ENCODE data around the gene ZNF219.

ZNF219 gene

GRCh38 chr14:21090194-21090939, 8.1 kb downstream of the ZNF219 start:
- FAIRE-seq (no peak), DNase-seq (ENCODE audit: insufficient read length, low spot score) (no peak)
- no peak for TF ChIP-seq POLR2A (IDR thresholded peaks at IDR 0.05; ENCODE audit: low read depth, low read length)

GRCh38 chr14:21089877-21090193, 8.6 kb downstream of the ZNF219 start:
- TF ChIP-seq TAF1 (IDR thresholded peaks at IDR 0.05; ENCODE audit: low read depth, low read length) (no peak), POLR2AphosphoS5 (IDR thresholded peaks at IDR 0.05; ENCODE audit: low read depth, low read length) (no peak), PAX5 (IDR thresholded peaks at IDR 0.05; ENCODE audit: insufficient read depth, low read length, severe bottlenecking) (no peak)
- no peak for FAIRE-seq
- DNase-seq (ENCODE audit: insufficient read length, low spot score) = no peak

- DNase-seq (ENCODE audit: insufficient read length, low spot score) (no peak), FAIRE-seq (no peak)
- no peak for TF ChIP-seq SPI1 (IDR thresholded peaks at IDR 0.05; ENCODE audit: low read depth, low read length)
- TF ChIP-seq PAX5 (IDR thresholded peaks at IDR 0.05; ENCODE audit: insufficient read depth, low read length, severe bottlenecking) = no peak
- no peak for TF ChIP-seq POU2F2 (IDR thresholded peaks at IDR 0.05; ENCODE audit: low read depth, low read length)
- TF ChIP-seq POLR2A (IDR thresholded peaks at IDR 0.05; ENCODE audit: low read depth, low read length) = no peak
- TF ChIP-seq TAF1 (IDR thresholded peaks at IDR 0.05; ENCODE audit: low read depth, low read length) = no peak
- no peak for TF ChIP-seq POLR2AphosphoS5 (IDR thresholded peaks at IDR 0.05; ENCODE audit: low read depth, low read length)
These were observed 9.2 kb downstream of the ZNF219 start for GRCh38 chr14:21089271-21089670.

GRCh38 chr14:21088687-21089086, 9.8 kb downstream of the ZNF219 start:
- FAIRE-seq = no peak

GRCh38 chr14:21087294-21088091, 11.0 kb downstream of the ZNF219 start:
- FAIRE-seq (no peak), DNase-seq (ENCODE audit: insufficient read length, low spot score) (peak; percentile 67)
- no peak for TF ChIP-seq POLR2AphosphoS5 (IDR thresholded peaks at IDR 0.05; ENCODE audit: low read depth, low read length)
- peak; percentile 68 for TF ChIP-seq SPI1 (IDR thresholded peaks at IDR 0.05; ENCODE audit: low read depth, low read length)

More at GRCh38 chr14:21088687-21089086, 9.8 kb downstream of the ZNF219 start:
- DNase-seq (ENCODE audit: insufficient read length, low spot score) = no peak
- TF ChIP-seq POU2F2 (IDR thresholded peaks at IDR 0.05; ENCODE audit: low read depth, low read length) (no peak), POLR2AphosphoS5 (IDR thresholded peaks at IDR 0.05; ENCODE audit: low read depth, low read length) (no peak), TAF1 (IDR thresholded peaks at IDR 0.05; ENCODE audit: low read depth, low read length) (no peak), PAX5 (IDR thresholded peaks at IDR 0.05; ENCODE audit: insufficient read depth, low read length, severe bottlenecking) (no peak), POLR2A (IDR thresholded peaks at IDR 0.05; ENCODE audit: low read depth, low read length) (no peak), SPI1 (IDR thresholded peaks at IDR 0.05; ENCODE audit: low read depth, low read length) (no peak)

GRCh38 chr14:21086908-21087293, 11.6 kb downstream of the ZNF219 start:
- TF ChIP-seq POLR2AphosphoS5 (IDR thresholded peaks at IDR 0.05; ENCODE audit: low read depth, low read length) = no peak
- no peak for TF ChIP-seq POLR2A (IDR thresholded peaks at IDR 0.05; ENCODE audit: low read depth, low read length)
- no peak for TF ChIP-seq SPI1 (IDR thresholded peaks at IDR 0.05; ENCODE audit: low read depth, low read length)
- TF ChIP-seq TAF1 (IDR thresholded peaks at IDR 0.05; ENCODE audit: low read depth, low read length) = no peak
- TF ChIP-seq POU2F2 (IDR thresholded peaks at IDR 0.05; ENCODE audit: low read depth, low read length) = no peak
- no peak for TF ChIP-seq PAX5 (IDR thresholded peaks at IDR 0.05; ENCODE audit: insufficient read depth, low read length, severe bottlenecking)
- no peak for FAIRE-seq
- DNase-seq (ENCODE audit: insufficient read length, low spot score) = no peak

GRCh38 chr14:21084998-21085853, 13.2 kb downstream of the ZNF219 start:
- FAIRE-seq (no peak), DNase-seq (ENCODE audit: insufficient read length, low spot score) (no peak)
- no peak for TF ChIP-seq TAF1 (IDR thresholded peaks at IDR 0.05; ENCODE audit: low read depth, low read length)
- TF ChIP-seq POU2F2 (IDR thresholded peaks at IDR 0.05; ENCODE audit: low read depth, low read length) = no peak
- no peak for TF ChIP-seq PAX5 (IDR thresholded peaks at IDR 0.05; ENCODE audit: insufficient read depth, low read length, severe bottlenecking)
- no peak for TF ChIP-seq POLR2AphosphoS5 (IDR thresholded peaks at IDR 0.05; ENCODE audit: low read depth, low read length)
- TF ChIP-seq SPI1 (IDR thresholded peaks at IDR 0.05; ENCODE audit: low read depth, low read length) = no peak
- no peak for TF ChIP-seq POLR2A (IDR thresholded peaks at IDR 0.05; ENCODE audit: low read depth, low read length)

GRCh38 chr14:21084396-21084795, 14.1 kb downstream of the ZNF219 start:
- TF ChIP-seq PAX5 (IDR thresholded peaks at IDR 0.05; ENCODE audit: insufficient read depth, low read length, severe bottlenecking) = no peak
- no peak for TF ChIP-seq POU2F2 (IDR thresholded peaks at IDR 0.05; ENCODE audit: low read depth, low read length)
- TF ChIP-seq POLR2A (IDR thresholded peaks at IDR 0.05; ENCODE audit: low read depth, low read length) = no peak
- no peak for TF ChIP-seq SPI1 (IDR thresholded peaks at IDR 0.05; ENCODE audit: low read depth, low read length)
- DNase-seq (ENCODE audit: insufficient read length, low spot score) (no peak), FAIRE-seq (no peak)

GRCh38 chr14:21083565-21084325, 14.7 kb downstream of the ZNF219 start:
- FAIRE-seq = no peak
- no peak for DNase-seq (ENCODE audit: insufficient read length, low spot score)
- TF ChIP-seq POLR2AphosphoS5 (IDR thresholded peaks at IDR 0.05; ENCODE audit: low read depth, low read length) = no peak
- TF ChIP-seq POLR2A (IDR thresholded peaks at IDR 0.05; ENCODE audit: low read depth, low read length) = no peak
- TF ChIP-seq POU2F2 (IDR thresholded peaks at IDR 0.05; ENCODE audit: low read depth, low read length) = no peak
- no peak for TF ChIP-seq PAX5 (IDR thresholded peaks at IDR 0.05; ENCODE audit: insufficient read depth, low read length, severe bottlenecking)
- TF ChIP-seq TAF1 (IDR thresholded peaks at IDR 0.05; ENCODE audit: low read depth, low read length) = no peak
- TF ChIP-seq SPI1 (IDR thresholded peaks at IDR 0.05; ENCODE audit: low read depth, low read length) = no peak
